Gastroesophageal sphincter (tissue), 4 donors: Measurements from ENCODE around the gene TFB2M. TPM values are rescaled to one million over a fixed set of nuclear protein-coding genes. Genes with fewer than 3 reads are reported as not detected.
A peak's percentile ranks its signal among the peaks of the same experiment; 100 is the strongest.

Experiments
- ATAC-seq: fragments of 150-250 bp; one replicate; pipeline ENCODE4 v1.9.1; 2016; ENCODE audit warnings: mild to moderate bottlenecking, moderate library complexity
- H3K27ac ChIP-seq, 4 donors: fragments of 200-600 bp; sonication (generic) in 3 of 4; 1 replicate in 3 of 4; 2 replicates in 1 of 4; pipeline ENCODE4 v1.5.1; 2016 to 2019
- H3K27me3 ChIP-seq: fragments of 200-600 bp; sonication (generic); one replicate; pipeline ENCODE4 v1.5.1; 2019
- H3K36me3 ChIP-seq, 2 donors: fragments of 200-600 bp; sonication (generic); one replicate each; pipeline ENCODE4 v1.5.1; 2019; ENCODE audit warnings: control low read depth in 1 of 2
- H3K4me1 ChIP-seq, 3 donors: fragments of 200-600 bp; sonication (generic); 1 replicate in 2 of 3; 2 replicates in 1 of 3; pipeline ENCODE4 v1.5.1; 2016 to 2019; ENCODE audit warnings: control low read depth in 2 of 3
- H3K4me3 ChIP-seq, 2 donors: fragments of 200-600 bp; sonication (generic); one replicate each; pipeline ENCODE4 v1.5.1; 2019; ENCODE audit warnings: mild to moderate bottlenecking in 1 of 2, moderate library complexity in 1 of 2
- H3K9me3 ChIP-seq, 3 donors: fragments of 200-600 bp; sonication (generic); one replicate each; pipeline ENCODE4 v1.5.1; 2017 to 2019; ENCODE audit warnings: control low read depth in 2 of 3
- EP300 ChIP-seq: sonication (generic); formaldehyde crosslinking; IDR thresholded peaks from one replicate; pipeline ENCODE4 v1.6.1; 2017; ENCODE audit warnings: antibody characterized with exemption, mild to moderate bottlenecking
- POLR2A ChIP-seq, 2 donors: fragments of 450-650 bp; IDR thresholded peaks; one replicate each; pipeline ENCODE4 v1.6.1; 2017; ENCODE audit warnings: antibody characterized with exemption in 2 of 2, mild to moderate bottlenecking in 2 of 2, moderate library complexity in 1 of 2
- POLR2AphosphoS5 ChIP-seq: sonication (generic); formaldehyde crosslinking; IDR thresholded peaks from one replicate; pipeline ENCODE4 v1.6.1; 2017; ENCODE audit warnings: antibody characterized with exemption
- WGBS, 2 donors: methylation state at CpG; one replicate each; pipeline ENCODE4 v1.1.5; 2018; ENCODE audit warnings: low coverage in 1 of 2; 5-methylcytosine and 5-hydroxymethylcytosine counted together
- total RNA-seq, 4 donors: library from RNA; depleted of rRNA; stranded (reverse); fragments of >200 nt; gene quantifications; one replicate each; pipeline ENCODE4 v1.1.0, GENCODE V29; 2016
- TF ChIP-seq, protein P1 (sequence below), 4 experiments: fragments of 200-600 bp in 2 of 4; fragments of 450-650 bp in 2 of 4; sonication (generic) in 1 of 4; IDR thresholded peaks; one replicate each; pipeline ENCODE4 v1.5.1; 2017 to 2019; ENCODE audit warnings: antibody characterized with exemption in 4 of 4, mild to moderate bottlenecking in 2 of 4, moderate library complexity in 2 of 4

Gene TFB2M, protein sequence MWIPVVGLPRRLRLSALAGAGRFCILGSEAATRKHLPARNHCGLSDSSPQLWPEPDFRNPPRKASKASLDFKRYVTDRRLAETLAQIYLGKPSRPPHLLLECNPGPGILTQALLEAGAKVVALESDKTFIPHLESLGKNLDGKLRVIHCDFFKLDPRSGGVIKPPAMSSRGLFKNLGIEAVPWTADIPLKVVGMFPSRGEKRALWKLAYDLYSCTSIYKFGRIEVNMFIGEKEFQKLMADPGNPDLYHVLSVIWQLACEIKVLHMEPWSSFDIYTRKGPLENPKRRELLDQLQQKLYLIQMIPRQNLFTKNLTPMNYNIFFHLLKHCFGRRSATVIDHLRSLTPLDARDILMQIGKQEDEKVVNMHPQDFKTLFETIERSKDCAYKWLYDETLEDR
- 10 to 100 TPM in 2 of 4 donors, 1 to 10 TPM in 2; 7.4 to 12.8 (median 10.2) TPM for total RNA-seq

DNA sequence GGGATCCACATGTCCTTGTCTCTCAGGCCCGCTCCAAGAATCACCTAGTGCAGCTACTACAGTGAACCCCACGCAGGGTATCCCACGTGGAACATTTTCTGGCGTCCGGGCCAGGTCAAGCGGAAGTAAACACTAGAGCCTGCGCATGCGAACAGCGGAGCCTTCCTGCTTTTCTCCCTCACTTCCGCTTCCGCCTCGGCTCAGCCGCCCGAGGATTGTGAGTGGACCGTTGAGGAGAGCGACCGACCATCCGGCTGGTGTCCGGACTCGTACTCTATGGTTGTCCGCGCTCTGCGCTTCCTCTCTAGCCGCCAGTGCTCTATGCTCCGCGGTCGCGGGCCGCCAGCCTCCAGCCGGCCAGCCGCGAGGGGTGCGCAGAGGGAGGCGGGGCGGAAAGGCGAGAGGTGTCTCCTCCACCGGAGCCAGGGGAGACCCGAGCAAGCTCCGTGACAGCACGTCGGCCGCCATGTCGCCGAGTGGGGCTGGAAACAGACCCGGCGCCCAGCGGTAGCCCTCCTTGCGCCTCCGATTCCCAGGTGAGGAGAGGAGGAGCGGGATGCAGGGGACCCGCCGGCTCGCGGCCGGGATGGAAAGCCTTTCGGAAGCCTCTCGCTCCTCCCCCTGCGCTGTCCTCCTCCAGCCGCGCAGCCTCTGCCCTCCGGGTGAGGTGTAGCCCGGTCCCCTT, at the start of gene TFB2M, which contains the start of gene CNST:
Gene TFB2M, minus strand, starts transcription at position 134 of the 685 bp plus-strand sequence. Its CDS starts 123 bp downstream, at position 11.
Gene CNST, plus strand, starts transcription at position 329 of the 685 bp plus-strand sequence. CDS start 25,107 bp downstream, outside the sequence.
- H3K9me3 ChIP-seq = no peaks in the 10 kb centered on the region
- peak within 1 kb of the TSS; percentile 78 to 99 (median 98) for H3K27ac ChIP-seq
- H3K4me3 ChIP-seq = peak within 1 kb of the TSS; percentile 58 to 85
- H3K4me1 ChIP-seq = peaks cover 8 to 62% (median 16%) of the 10 kb centered on the region in 3 donors
- no peaks in the 10 kb centered on the region for H3K27me3 ChIP-seq
- WGBS, 2 donors = 0% methylated on average over 6 to 21 of the region's 62 CpGs
- peaks cover 0 to 24% of the 10 kb centered on the region in 2 donors for H3K36me3 ChIP-seq
- TF ChIP-seq POLR2AphosphoS5 = peak; percentile 93
- TF ChIP-seq POLR2A (IDR thresholded peaks at IDR 0.05) = peak; percentile 94 to 95
- TF ChIP-seq, protein P1, sequence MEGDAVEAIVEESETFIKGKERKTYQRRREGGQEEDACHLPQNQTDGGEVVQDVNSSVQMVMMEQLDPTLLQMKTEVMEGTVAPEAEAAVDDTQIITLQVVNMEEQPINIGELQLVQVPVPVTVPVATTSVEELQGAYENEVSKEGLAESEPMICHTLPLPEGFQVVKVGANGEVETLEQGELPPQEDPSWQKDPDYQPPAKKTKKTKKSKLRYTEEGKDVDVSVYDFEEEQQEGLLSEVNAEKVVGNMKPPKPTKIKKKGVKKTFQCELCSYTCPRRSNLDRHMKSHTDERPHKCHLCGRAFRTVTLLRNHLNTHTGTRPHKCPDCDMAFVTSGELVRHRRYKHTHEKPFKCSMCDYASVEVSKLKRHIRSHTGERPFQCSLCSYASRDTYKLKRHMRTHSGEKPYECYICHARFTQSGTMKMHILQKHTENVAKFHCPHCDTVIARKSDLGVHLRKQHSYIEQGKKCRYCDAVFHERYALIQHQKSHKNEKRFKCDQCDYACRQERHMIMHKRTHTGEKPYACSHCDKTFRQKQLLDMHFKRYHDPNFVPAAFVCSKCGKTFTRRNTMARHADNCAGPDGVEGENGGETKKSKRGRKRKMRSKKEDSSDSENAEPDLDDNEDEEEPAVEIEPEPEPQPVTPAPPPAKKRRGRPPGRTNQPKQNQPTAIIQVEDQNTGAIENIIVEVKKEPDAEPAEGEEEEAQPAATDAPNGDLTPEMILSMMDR (IDR thresholded peaks at IDR 0.05) = peak in 1 of 4 experiments; percentile 17
- no peak for TF ChIP-seq EP300
- ATAC-seq = peak; percentile 98

DNA sequence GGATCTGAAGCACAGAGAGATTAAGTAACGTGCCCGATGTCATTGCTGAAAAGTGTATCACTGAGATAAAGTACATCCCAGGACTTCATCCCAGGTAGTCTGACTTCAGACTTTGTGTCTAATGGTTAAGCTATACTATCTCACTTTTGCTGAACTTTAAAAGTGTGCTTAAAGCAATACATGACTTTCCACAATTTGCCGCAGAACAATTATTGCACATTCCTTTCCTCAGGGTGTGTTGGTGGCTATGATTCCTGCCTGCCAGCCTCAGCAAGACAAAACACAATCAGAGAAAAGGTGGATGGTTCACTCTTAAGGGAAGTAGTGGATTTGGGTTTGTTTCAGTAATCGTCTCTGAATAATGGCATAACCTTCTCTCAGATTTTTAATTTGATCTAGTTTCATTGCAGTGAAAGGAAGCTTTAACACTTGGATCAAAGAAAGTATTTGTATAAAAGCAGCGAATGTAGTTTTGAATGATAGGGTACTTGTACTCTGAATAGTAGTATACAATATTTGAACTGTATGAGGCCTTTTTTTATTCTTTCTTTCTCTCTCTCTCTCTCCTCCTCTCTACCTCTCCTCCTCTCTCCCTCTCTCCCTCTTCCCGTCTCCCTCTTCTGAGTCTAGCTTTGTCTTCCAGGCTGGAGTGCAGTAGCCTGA, 47.2 kb upstream of the TFB2M start:
- H3K9me3 ChIP-seq = no peaks in the 10 kb centered on the region
- H3K27me3 ChIP-seq = no peaks in the 10 kb centered on the region
- no peak for ATAC-seq
- TF ChIP-seq POLR2A (IDR thresholded peaks at IDR 0.05) (no peak), EP300 (no peak), POLR2AphosphoS5 (no peak)
- TF ChIP-seq, protein P1 (IDR thresholded peaks at IDR 0.05) = no peak
- WGBS, 2 donors = 66 to 72% methylated on average over 5 to 6 of the region's 6 CpGs
- H3K27ac ChIP-seq = peak overlapping the region; percentile 74 to 87 (median 80)
- no peaks in the 10 kb centered on the region for H3K36me3 ChIP-seq
- H3K4me1 ChIP-seq = peaks cover 13 to 84% (median 13%) of the 10 kb centered on the region in 3 donors
- no peak overlapping the region for H3K4me3 ChIP-seq

DNA sequence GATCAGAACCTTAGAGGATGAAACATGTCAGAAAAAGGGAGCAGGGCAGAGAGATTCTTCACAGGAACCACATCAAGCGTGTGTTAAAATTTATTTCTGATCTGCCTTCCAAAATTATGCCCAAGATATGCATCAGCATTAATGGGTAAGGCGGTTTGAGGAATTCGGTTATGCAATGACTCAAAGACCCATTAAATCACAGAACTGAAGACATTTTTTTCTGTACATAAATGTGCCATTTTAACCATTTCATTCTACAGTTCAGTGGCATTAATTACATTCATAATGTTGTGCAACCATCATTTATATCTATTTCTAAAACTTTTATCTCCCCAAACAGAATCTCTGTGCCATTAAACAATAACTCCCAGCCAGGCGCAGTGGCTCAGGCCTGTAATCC, 43.6 kb upstream of the TFB2M start:
- Histone ChIP-seq H3K9me3 (no peaks in the 10 kb centered on the region), H3K36me3 (no peaks in the 10 kb centered on the region), H3K4me1 (peaks cover 10 to 64% (median 13%) of the 10 kb centered on the region in 3 donors), H3K4me3 (no peak overlapping the region), H3K27ac (peak overlapping the region; percentile 65 to 87 (median 82)), H3K27me3 (no peaks in the 10 kb centered on the region)
- no peak for ATAC-seq
- WGBS, 2 donors = 82 to 87% methylated on average over 4 of the region's 4 CpGs
- no peak for TF ChIP-seq EP300
- TF ChIP-seq POLR2A (IDR thresholded peaks at IDR 0.05) = no peak
- TF ChIP-seq, protein P1 (IDR thresholded peaks at IDR 0.05) = no peak
- no peak for TF ChIP-seq POLR2AphosphoS5

DNA sequence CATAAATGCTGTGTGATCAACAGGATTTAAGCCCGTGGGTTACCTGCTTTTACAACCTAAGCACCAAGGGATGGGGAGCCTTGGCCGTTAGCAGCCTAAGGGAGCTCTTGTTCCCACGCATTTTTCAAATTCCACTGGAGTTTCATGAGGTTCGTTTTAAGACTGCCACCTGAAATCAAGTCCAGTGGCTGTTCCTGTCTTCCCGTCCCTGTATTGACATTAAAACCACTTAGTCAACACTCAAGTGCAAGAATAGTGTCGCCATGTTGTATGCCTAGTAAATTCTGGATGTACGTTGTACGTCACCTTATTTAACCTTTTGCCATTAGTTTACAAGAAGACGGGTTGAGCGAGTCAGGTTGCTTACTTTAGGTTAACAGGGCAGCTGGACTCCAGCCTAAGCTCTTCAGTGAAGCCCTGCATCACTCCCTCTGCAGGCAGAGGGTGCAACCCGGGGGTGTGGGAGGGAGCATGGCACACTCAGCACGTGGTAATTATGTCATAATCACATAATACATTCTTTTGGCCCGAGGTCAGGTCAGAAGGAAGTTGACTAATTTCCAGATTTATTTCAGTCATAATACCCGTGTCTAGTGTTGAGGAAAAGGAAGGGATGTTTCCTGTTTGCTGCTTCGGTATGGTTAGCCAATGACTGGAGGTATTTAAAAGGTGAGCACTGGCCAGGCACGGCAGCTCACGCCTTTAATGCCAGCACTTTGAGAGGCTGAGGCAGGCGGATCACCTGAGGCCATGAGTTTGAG, 42.7 kb upstream of the TFB2M start:
- Histone ChIP-seq H3K4me3 (no peak overlapping the region), H3K9me3 (no peaks in the 10 kb centered on the region), H3K27me3 (no peaks in the 10 kb centered on the region), H3K27ac (peak overlapping the region; percentile 72 to 87 (median 82)), H3K4me1 (peaks cover 10 to 64% (median 13%) of the 10 kb centered on the region in 3 donors), H3K36me3 (no peaks in the 10 kb centered on the region)
- TF ChIP-seq EP300 = no peak
- TF ChIP-seq POLR2A (IDR thresholded peaks at IDR 0.05) = no peak
- TF ChIP-seq POLR2AphosphoS5 = peak; percentile 79
- TF ChIP-seq, protein P1 (IDR thresholded peaks at IDR 0.05) = peak in 2 of 4 experiments; percentile 28 to 47
- 18 to 34% methylated on average over 7 to 17 of the region's 18 CpGs for WGBS, 2 donors
- ATAC-seq = peak; percentile 96
